Fibroblast of peridontal ligament (primary cell): ENCODE measurements around the gene MYO1E.
"Not testable (repeated sequence)": the region's sequence is repeated elsewhere in the genome, so short reads cannot be mapped to it uniquely, and the experiment has no call there.

Experiments used
- DNase-seq: peaks from one replicate; pipeline ENCODE4 v3.0.0-alpha.2; 2010; ENCODE audit errors: extremely low read depth

The MYO1E gene

DNA sequence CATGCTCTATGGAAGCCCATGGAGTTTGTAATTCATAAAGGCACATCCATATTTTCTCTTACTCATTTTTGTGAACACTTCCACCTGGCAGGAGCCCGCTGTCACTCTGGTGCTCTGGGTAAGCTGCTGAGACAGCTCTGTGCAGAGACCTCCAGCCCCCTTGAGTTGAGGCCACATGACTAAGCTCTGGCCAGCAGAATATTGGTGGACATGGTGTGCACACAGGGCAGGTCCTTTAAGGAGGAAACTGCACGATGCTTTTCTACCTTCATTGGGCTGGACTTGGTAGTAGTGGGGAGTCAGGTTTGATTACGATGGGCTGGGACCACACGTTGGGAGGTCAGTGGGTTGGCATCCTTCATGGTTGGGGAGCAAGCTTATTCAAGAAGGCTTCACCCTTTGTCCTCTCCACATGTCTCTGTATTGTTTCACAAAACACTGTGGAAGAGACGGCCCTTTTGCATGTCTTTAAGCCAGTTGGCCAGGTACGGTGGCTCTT lies 238.7 kb downstream of the MYO1E start:
- no peak for DNase-seq

DNA sequence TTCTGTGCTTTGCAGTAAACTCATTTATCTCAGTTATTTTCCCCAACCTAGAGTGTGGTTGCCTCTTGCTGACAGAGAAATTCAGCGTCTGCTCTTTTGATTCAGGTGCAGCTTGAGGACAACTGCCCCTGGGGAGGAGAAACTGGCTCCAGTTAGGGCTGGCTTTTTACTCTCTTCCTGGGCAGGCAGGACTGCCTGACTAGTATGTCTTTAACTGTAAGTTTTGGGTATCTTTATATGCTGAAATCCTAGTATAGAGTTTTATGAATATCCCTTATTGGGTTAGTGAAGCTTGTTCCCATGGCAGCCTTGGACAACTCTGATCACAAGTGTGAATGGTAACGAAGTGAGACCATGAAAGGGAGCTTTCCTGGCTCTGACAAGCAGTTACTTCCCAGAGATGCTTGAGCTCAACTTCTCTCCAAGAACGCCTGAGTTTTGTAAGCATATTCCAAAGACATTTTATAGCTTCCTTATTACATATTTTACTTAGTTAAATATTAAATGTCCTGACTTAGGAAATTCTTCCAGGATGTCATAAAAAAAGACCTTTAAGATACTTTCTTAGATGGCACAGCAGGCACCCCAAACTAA lies 240.6 kb downstream of the MYO1E start:
- DNase-seq = no peak

DNA sequence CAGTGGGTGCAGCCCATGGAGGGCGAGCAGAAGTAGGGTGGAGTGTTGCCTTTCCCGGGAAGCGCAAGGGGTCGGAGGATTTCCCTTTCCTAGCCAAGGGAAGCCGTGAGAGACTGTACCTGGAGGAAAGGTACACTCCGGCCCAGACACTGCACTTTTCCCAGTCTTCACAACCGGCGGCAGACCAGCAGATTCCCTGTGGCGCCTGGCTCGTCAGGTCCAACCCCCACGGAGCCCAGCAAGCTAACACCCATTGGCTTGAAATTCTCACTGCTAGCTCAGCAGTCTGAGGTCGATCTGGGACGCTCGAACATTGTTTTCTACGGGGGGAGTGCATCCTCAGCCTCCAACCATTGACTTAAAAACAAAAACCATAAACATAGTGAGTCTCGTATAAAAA lies 241.2 kb downstream of the MYO1E start:
- DNase-seq = no peak

DNA sequence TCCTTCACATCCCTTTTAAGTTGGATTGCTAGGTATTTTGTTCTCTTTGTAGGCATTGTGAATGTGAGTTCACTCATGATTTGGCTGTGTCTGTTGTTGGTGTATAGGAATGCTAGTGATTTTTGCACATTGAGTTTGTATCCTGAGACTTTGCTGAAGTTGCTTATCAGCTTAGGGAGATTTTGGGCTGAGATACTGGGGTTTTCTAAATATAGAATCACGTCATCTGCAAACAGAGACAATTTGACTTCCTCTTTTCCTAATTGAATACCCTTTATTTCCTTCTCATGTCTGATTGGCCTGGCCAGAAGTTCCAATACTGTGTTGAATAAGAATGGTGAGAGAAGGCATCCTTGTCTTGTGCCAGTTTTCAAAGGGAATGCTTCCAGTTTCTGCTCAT lies 245.4 kb downstream of the MYO1E start:
- DNase-seq = not testable (repeated sequence)

DNA sequence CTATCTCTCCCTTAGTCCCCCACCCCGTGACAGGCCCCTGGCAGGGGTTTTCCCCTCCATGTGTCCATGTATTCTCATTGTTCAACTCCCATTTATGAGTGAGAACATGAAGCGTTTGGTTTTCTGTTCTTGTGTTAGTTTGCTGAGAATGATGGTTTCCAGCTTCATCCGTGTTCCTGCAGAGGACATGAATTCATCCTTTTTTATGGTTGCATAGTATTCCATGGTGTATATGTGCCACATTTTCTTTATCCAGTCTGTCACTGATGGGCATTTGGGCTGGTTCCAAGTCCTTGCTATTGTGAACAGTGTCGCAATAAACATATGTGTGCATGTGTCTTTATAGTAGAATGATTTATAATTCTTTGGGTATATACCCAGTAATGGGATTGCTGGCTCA lies 247.0 kb downstream of the MYO1E start:
- DNase-seq = not testable (repeated sequence)

DNA sequence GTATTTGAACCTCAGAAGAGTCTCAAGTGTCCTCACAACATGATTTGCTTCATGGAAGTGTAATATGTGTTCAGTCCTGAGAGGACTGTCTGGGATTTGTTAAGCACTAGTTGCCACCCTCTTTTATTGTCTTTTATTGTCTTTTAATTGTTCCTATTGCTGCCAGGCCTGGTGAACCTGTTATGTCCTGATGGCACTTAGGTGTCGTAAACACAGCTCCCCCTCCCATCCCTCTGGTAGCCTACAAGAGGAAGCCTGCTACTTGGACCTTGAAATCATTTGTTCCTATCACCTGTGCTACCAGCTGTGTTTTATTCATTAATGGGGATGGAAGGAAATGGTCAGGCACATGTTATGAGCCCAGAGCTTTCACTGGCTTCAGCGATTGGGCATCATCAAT lies 248.4 kb downstream of the MYO1E start:
- DNase-seq = no peak

DNA sequence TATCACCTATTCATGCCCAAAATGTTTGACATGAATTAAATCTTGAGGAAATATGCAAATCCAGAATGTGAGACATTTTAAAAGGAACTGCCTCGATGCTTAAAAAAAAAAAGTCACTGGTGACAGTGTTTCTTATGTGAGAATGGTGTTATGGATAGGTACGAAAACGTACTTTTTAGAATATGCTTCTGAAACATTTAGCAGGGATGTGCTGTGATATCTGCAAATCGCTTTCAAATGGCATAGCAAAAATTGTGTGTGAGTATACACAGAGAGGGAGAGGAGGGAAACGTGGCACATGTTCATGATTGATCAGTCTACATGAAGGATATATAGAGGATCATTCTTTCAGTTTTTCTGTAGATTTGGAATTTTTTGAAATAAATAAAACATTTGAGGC lies 251.7 kb downstream of the MYO1E start:
- DNase-seq = no peak

DNA sequence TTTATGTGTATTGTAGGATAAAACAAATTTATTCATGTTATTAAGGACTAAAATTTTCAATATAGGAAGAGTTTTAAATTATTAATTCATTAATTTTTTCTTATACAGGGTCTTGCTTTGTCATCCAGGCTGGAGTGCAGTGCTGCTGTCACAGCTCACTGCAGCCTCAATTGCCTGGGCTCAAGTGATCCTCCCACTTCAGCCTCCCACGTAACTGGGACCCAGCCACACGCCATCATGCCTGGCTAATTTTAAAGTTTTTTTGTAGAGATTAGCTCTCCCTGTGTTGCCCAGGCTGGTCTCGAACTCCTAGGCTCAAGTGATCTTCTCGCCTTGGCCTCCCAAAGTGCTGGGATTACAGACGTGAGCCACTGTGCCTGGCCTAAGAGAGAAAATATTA lies 253.0 kb downstream of the MYO1E start:
- no peak for DNase-seq

DNA sequence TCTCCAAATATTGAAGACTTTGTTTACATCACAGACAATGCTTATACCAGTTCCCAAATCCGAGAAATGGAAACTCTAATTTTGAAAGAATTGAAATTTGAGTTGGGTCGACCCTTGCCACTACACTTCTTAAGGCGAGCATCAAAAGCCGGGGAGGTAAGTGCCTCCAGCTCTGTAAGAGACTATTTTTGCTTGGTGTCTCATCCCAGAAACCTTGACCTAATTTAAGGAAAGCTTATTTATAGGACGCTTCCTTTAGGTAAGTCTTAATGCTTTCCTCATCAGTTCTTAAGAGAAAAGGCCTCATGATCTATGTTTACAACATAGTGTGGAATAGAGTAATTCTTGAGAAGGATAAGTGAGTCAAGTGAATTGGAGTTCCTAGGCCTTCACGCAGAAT lies 255.9 kb downstream of the MYO1E start:
- DNase-seq = no peak

DNA sequence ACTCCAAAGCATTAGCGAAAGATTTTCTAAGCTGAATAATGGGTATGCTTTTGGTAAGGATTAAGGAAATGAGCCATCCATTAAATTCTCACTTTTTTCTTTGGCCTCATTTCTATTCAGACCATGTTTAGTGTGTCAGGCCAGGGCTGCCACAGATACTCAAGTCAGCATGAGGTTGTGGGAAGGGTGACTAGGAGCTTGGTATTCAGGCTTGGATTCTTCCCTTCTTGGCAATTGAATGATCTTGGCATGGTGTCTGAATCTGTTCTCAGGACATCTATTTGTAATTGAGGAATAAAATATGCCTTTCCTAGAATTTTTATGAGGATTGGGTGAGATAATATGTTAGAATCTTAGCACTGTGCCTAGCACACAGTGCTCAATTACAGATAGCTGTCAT lies 256.5 kb downstream of the MYO1E start:
- peak; percentile 74 for DNase-seq

DNA sequence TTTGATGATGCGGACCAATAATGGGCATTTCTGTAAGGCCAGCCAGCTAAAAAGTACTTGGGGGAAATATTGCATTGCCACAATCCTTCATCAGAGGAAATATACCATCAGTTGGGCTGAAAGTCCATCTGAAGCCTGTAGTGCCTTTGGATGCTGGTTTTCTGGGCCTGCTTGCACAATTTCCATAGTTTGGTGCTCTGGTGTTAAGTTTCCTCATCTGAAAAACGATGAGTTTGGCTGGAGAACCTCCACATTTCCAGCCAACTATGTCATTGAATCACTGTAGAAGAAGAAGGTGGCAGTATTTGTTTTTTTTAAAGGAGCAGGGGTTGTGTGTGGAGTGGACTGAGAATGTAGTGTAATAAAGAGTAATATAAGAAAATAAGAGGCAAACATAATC lies 257.6 kb downstream of the MYO1E start:
- peak; percentile 43 for DNase-seq

DNA sequence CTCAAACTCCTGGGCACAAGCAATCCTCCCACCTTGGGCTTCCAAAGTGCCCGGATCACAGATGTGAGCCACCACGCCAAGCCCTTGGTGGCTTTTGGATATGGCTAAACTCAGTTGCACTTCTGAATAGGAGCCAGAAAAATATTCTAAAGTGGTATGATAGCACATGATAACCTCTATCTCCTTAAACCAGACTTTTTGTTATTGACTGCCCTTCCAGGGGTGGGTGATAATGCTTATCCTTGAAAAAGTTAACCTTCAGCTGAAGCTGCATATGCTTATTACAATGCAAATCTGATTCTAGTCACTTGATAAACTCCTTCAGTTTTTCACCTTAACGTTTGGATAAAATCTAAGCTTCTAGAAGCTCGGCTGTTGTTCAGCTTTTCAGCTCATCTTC lies 261.4 kb downstream of the MYO1E start:
- no peak for DNase-seq

DNA sequence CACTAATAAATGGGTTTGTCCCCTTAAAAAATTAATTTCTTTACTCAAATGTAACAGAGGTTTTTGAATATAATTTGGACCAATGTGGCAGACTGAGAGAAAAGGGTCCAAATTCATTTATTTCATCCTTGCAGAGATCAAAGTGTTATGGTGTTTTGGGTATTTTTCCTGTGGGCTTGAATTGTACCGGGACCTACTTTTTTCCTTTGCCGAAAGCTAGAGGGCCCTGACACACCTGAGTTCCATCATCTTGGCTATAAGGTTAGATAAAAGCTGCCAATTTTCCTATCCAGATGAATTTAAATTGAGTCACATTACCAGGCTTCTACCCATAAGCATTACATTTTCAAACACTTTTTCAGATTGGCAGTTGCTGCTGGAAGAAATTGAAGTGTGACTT lies 266.8 kb downstream of the MYO1E start:
- no peak for DNase-seq

DNA sequence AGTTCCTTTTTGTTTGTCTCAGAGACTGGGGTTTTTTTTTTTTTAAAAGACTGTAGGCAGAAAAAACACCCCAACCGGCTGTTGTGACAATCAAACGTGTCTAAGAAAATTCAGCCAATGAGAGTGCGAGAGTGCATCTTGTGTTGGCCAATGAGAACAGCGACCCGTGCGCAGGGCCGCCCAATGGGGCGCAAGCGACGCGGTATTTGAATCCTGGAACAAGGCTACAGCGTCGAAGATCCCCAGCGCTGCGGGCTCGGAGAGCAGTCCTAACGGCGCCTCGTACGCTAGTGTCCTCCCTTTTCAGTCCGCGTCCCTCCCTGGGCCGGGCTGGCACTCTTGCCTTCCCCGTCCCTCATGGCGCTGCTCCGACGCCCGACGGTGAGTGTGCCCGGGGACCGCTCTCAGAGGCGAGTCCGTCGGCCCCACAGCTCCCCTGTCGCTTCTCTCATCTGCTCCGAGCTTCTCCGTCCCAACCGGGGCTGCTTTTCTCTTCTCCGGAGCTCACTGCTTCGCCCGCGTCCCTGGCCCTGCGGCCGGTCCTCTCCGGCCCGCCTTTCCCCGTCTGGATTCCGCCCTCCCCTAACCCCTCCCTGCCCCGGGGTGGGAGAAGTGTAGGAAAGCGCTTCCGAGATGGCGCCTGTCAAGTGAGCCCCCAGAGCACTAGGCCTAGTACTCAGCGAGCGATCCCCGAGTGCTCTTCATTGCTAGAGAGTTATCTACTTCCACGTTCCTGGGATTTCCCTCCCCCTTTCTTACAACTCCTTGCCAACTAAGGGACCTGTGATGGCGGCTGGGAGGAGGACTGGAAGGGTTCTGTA lies 267.5 kb downstream of the MYO1E start, which contains the start of gene CCNB2:
CCNB2 (plus strand) TSS at position 235 of the 821 bp plus-strand sequence; CDS start at position 358, 123 bp downstream.
- peak; percentile 95 for DNase-seq

DNA sequence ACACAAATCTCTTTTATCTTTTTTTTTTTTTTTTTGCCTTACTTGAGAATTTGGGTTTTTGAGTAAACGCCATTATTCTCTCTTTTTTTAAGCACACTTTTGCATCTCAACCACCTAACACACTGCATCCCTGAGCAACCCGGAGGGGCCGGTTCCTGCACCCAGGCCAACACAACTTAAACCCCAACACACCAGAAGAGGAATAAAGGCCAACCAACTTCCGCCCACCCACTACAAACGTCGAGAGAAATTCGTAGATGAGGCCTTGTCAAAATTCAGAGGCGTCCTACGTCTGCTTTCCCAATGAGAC lies 268.1 kb downstream of the MYO1E start:
- no peak for DNase-seq

DNA sequence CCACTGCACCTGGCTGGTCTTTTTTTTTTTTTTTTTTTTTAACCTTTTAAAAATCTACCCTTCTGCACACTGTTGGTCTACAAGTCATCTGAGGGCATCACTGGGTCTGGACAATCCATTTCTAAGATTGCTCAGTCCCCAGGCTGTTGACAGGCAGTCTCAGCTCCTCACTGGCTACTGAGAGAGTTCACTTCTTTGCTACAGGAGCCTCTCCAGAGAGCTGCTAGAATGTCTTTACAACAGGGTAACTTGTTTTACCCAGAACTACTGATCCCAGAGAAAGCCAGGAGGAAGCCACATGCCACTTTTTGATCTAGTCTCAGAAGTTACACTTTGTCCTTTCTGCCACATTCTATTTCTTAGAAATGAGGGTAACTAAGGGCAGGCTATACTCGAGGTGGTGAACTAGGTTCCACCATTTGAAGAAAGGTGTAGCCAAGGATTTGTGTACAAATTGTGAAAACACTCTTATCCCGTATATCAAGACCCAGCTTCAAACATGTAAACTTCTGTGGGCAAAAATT lies 273.4 kb downstream of the MYO1E start:
- DNase-seq = no peak

DNA sequence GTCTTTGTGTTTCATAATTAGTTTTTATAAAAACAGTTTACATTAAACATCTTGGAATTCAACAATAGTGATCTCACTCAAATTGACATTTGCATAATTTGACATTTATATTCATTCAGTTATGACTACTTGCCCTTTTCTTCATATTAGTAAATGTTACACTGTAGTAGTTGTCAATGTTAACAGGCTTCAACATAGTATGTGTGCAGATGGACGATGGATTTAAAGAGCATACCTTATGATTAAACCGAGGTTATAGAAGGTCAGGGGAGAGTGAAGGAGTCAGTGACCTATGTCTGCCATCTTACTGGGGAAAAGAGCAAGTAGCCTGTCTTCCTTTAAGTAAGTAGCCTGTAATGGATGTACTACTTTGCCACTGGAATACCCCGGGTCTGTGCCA lies 276.2 kb downstream of the MYO1E start:
- DNase-seq = no peak

DNA sequence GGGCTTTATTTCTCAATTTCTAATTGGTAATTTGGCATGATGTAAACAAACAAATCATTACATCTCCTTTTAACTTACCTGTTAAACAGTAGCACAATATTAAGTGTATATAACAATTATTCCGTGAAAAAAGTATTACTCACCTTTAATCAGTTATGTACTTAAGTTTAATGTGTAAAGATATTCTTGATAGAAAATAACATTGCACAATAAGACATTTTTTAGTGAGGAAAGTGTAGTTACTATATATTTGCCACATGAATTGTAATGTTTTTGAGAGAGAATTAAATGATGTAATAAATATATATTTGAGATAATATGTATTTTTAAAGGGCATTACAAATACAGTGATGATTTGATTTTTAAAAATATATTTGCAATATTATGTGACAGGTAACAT lies 278.6 kb downstream of the MYO1E start:
- no peak for DNase-seq

DNA sequence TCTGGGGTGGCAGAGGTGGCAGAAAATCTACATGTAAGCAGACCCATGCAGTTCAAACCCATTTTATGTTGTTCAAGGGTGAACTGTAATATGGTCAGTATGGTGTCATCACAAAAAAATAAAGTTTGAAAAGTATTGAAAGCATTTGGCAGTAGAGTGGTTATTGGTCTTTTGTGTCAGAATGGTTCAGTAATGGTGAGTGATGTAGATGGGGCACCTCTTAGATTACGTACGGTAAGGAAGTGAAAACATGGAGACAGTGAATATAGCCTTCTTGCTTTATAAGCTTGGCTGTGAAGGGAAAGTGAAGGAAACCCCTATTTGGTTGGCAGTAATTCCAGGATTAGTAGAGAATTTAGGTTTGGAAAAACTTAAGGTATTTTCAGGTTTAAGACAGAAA lies 284.9 kb downstream of the MYO1E start:
- DNase-seq = no peak
